OCI-LY1 (cell line): ENCODE results near the gene ROR2.

Experiments
- CTCF ChIP-seq: fragments of 200-600 bp; sonication (generic), shearing (Covaris generic); IDR thresholded peaks from 2 replicates; pipeline ENCODE4 v1.5.1; 2017; ENCODE audit warnings: mild to moderate bottlenecking, antibody characterized with exemption, low read length, moderate library complexity, mixed read lengths
- EZH2 ChIP-seq: fragments of 200-600 bp; sonication (generic), shearing (Covaris generic); IDR thresholded peaks from 2 replicates; pipeline ENCODE4 v1.8.0; 2017; ENCODE audit warnings: borderline replicate concordance, mixed run types, mild to moderate bottlenecking, antibody characterized with exemption, low read length, moderate library complexity, mixed read lengths

DNA sequence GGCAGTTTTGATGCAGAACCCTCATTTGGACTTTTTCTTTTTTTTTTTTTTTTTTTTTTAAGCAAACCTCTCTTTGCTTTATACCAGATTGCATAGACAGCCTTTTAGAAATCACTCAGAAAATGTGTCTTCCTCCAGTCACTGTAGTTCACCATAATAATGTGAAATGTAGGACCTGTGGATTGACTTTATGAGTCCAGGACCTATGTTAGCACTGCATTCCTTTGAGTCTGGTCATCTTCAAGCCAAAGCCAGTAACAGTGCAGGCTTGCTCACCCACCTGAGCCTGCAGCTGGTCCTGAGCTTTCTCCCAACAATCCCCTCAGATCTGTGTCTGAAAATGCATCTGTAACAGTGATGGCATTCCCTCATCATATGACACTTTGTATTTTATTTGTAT, 415.7 kb downstream of the ROR2 start:
- no peak for TF ChIP-seq CTCF
- TF ChIP-seq EZH2: no peak
